AG09309 (cell line): ENCODE measurements around the gene ARHGAP18.

Experiments
- DNase-seq: peaks from one replicate; pipeline ENCODE4 v3.0.0-alpha.2; 2010; ENCODE audit warnings: low read depth
- H3K4me3 ChIP-seq: 2 replicates; pipeline ENCODE4 v1.5.1; 2011; ENCODE audit warnings: mild to moderate bottlenecking, low read depth, low read length, moderate library complexity; ENCODE audit not compliant: control insufficient read depth
- CTCF ChIP-seq: IDR thresholded peaks from 2 replicates; pipeline ENCODE4 v1.5.1; 2011; ENCODE audit warnings: mild to moderate bottlenecking, low read depth, low read length, inconsistent platforms; ENCODE audit not compliant: insufficient read depth, control insufficient read depth; ENCODE audit errors: missing control alignments

Gene ARHGAP18

GRCh38 chr6:129675669-129676472 is 34.1 kb downstream of the ARHGAP18 start:
- no peak for TF ChIP-seq CTCF

GRCh38 chr6:129673748-129674147 is 36.2 kb downstream of the ARHGAP18 start:
- TF ChIP-seq CTCF, result no peak
- no peak overlapping the region for H3K4me3 ChIP-seq

More at GRCh38 chr6:129675669-129676472, 34.1 kb downstream of the ARHGAP18 start:
- no peak for DNase-seq
- H3K4me3 ChIP-seq, result no peak overlapping the region

DNA sequence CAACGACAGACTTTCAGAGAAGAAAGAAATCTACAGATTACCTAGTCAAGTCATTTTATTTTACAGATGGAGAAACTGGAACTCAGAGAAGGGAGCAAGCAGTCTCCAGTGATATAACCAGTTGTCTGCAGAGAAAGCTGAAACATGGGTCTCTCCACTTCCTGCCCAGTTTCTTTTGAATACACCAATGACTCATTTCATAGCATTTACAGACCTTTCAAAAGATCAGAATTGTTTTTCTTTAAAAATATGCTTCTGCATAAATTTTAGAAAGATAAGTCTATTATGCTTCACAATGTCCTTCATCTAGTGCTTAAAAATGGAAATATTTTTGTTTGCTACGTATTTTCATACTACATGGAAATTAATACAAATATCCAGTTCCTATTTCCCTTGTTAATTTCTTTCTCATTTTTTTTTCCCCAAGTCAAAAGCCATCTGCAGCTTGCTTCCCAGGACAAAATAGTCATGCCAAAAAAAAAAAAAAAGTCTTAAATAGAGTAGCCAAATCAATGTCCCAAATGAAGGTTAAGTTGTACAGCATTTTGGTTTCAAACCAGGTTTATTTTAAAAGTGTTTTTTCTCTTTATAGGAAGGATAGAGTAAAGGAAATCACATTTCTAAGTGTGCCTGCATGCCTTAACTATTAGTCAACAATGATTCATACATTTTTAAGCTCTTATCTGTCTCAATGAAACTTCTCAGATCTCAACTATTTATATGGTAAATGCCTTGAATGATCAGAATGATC is 36.9 kb downstream of the ARHGAP18 start:
- DNase-seq, result peak; percentile 45
- TF ChIP-seq CTCF, result no peak
- H3K4me3 ChIP-seq, result no peak overlapping the region

More at GRCh38 chr6:129673748-129674147, 36.2 kb downstream of the ARHGAP18 start:
- DNase-seq, result no peak

- DNase-seq, result no peak
- no peak for TF ChIP-seq CTCF
- no peak overlapping the region for H3K4me3 ChIP-seq
These were observed 37.7 kb downstream of the ARHGAP18 start for GRCh38 chr6:129672341-129672682.

- TF ChIP-seq CTCF, result peak; percentile 5
- no peak for DNase-seq
These were observed 38.3 kb downstream of the ARHGAP18 start for GRCh38 chr6:129671442-129672340.

DNA sequence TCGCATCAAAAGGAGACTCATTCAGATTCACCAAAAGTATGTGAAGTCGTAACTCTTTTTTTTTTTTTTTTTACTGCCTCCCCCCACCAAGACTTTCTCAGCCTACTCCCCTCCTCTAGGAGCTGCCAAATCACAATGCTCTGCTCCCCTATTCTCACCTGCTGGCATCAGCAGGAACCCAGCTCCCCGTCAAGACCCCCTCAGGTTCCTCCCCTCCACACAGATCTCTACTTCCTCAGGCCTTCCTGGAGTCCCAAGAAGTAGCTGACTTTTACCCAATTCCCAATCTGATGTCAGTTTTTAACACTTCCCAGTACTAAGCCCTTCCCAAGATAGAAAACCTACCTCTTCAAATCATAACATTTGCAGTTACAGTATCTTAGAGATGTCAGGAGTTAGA is 39.3 kb downstream of the ARHGAP18 start:
- H3K4me3 ChIP-seq, result no peak overlapping the region
- TF ChIP-seq CTCF, result no peak
- no peak for DNase-seq

More at GRCh38 chr6:129671442-129672340, 38.3 kb downstream of the ARHGAP18 start:
- H3K4me3 ChIP-seq, result no peak overlapping the region
